Measurements from ENCODE around the gene EXOC4.

Gene EXOC4

DNA sequence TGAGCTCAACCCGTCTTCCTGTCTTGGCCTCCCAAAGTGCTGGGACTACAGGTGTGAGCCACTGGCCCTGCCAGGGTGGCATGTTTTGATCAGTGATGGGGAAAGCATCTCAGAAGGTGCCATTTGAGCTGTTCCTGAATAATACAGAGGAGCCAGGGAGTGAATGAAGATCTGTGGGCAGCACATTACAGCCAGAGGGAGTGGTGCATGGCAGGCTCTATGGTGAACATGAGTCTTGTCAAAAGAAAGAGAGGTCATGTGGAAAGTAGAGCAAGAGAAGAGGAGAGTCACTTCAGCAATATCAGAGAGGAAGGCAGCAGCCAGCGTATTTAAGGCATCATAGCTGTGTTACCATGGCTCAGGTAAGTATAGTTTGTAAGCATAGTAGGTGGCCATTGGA, 598.5 kb downstream of the EXOC4 start:
- no peaks in the 10 kb centered on the region for H3K9me3 ChIP-seq (ENCODE audit: insufficient read depth, low read length)
- H3K27me3 ChIP-seq (ENCODE audit: insufficient read depth, insufficient read length): no peaks in the 10 kb centered on the region
- H3K36me3 ChIP-seq (ENCODE audit: insufficient read depth, insufficient read length, low read length): no peaks in the 10 kb centered on the region
- peaks cover 2% of the 10 kb centered on the region for H3K4me1 ChIP-seq (ENCODE audit: insufficient read depth, insufficient read length)
- DNase-seq (ENCODE audit: low read depth, low spot score): no peak
- no peak for TF ChIP-seq YY1 (IDR thresholded peaks at IDR 0.05; ENCODE audit: insufficient read depth, insufficient read length)
- TF ChIP-seq SUZ12 (IDR thresholded peaks at IDR 0.05; ENCODE audit: extremely low read depth, insufficient read depth, insufficient read length): no peak
- no peak for TF ChIP-seq ZNF274 (IDR thresholded peaks at IDR 0.05; ENCODE audit: low read depth, low read length)
- H3K9ac ChIP-seq (ENCODE audit: insufficient read length, low read depth): no peak overlapping the region
- no peak overlapping the region for H3K4me3 ChIP-seq (ENCODE audit: insufficient read length, low read depth)

DNA sequence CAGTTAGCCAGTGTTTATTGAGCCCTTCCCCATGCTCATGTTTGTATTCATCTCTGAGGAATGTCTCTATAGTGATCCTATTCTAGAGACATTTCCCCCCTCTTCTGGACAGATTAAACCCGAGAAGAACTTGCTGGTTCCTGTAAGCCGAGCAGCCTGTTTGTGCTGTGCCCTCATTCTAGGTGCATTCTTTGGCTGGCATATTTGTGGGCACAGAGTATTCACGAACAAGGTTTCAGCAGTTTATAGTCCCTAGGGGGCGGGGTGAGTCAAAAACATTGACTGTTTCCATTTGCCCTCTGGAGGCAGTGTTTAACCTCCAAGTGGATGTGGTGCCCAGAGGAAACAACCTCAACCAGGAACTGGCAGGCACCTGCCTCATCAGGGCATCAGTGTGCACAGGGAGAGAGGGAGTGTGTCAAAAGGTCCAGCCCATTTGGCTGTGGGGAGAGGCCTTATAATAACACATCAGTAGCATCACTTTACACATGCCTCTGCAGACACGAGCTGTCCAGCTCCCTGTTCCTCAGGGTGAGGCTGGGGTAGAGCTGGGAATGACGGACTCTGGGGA, 600.9 kb downstream of the EXOC4 start:
- H3K36me3 ChIP-seq (ENCODE audit: insufficient read depth, insufficient read length, low read length): no peaks in the 10 kb centered on the region
- TF ChIP-seq ZNF274 (IDR thresholded peaks at IDR 0.05; ENCODE audit: low read depth, low read length) (no peak), SUZ12 (IDR thresholded peaks at IDR 0.05; ENCODE audit: extremely low read depth, insufficient read depth, insufficient read length) (no peak), YY1 (IDR thresholded peaks at IDR 0.05; ENCODE audit: insufficient read depth, insufficient read length) (no peak)
- H3K4me3 ChIP-seq (ENCODE audit: insufficient read length, low read depth): no peak overlapping the region
- no peaks in the 10 kb centered on the region for H3K27me3 ChIP-seq (ENCODE audit: insufficient read depth, insufficient read length)
- H3K9ac ChIP-seq (ENCODE audit: insufficient read length, low read depth): no peak overlapping the region
- peaks cover 2% of the 10 kb centered on the region for H3K4me1 ChIP-seq (ENCODE audit: insufficient read depth, insufficient read length)
- peak; percentile 33 for DNase-seq (ENCODE audit: low read depth, low spot score)
- H3K9me3 ChIP-seq (ENCODE audit: insufficient read depth, low read length): no peaks in the 10 kb centered on the region

- DNase-seq (ENCODE audit: low read depth, low spot score): no peak
- no peaks in the 10 kb centered on the region for H3K27me3 ChIP-seq (ENCODE audit: insufficient read depth, insufficient read length)
- H3K36me3 ChIP-seq (ENCODE audit: insufficient read depth, insufficient read length, low read length): no peaks in the 10 kb centered on the region
- no peak overlapping the region for H3K9ac ChIP-seq (ENCODE audit: insufficient read length, low read depth)
- no peak overlapping the region for H3K4me3 ChIP-seq (ENCODE audit: insufficient read length, low read depth)
- H3K4me1 ChIP-seq (ENCODE audit: insufficient read depth, insufficient read length): peaks cover 2% of the 10 kb centered on the region
- TF ChIP-seq ZNF274 (IDR thresholded peaks at IDR 0.05; ENCODE audit: low read depth, low read length) (no peak), YY1 (IDR thresholded peaks at IDR 0.05; ENCODE audit: insufficient read depth, insufficient read length) (no peak), SUZ12 (IDR thresholded peaks at IDR 0.05; ENCODE audit: extremely low read depth, insufficient read depth, insufficient read length) (no peak)
- H3K9me3 ChIP-seq (ENCODE audit: insufficient read depth, low read length): no peaks in the 10 kb centered on the region
Measured at GRCh38 chr7:133854739-133855138, 601.9 kb downstream of the EXOC4 start.

DNA sequence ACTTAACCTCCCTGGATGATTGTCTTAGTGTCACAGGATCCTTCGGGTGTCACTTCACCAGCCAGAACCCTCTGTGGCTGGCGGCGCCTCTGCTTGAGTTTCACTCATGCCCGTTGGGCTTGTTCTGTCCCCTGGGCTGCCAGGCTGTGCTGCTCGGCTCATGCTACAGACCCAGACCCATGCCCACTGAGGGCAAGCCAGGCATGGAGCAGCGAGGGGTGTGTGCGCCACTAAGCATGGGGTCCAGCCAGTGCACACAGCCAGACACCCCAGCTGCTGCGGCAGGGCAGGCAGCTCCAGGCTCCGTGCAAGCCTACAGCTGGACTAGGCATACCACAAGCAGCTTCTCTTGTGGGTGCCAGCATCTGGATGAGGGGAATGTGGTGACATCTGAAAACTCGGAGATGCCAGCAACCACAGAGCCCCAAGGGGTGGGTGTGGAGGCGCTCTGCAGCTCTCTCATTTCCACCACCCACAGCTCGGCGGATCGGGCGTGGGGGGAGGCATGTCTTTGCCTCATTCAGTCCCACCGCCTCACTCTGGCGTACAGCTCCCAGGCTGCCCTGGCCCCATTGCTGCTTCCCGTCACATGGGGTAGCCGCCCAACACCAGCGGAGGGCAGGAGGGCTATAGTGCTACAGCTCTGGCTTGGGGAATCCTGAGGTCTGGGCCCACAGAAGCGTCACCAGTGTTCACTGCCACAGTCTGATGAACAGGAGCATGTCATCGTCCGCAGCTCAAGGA, 604.7 kb downstream of the EXOC4 start:
- H3K36me3 ChIP-seq (ENCODE audit: insufficient read depth, insufficient read length, low read length): no peaks in the 10 kb centered on the region
- H3K4me1 ChIP-seq (ENCODE audit: insufficient read depth, insufficient read length): peaks cover 2% of the 10 kb centered on the region
- TF ChIP-seq ZNF274 (IDR thresholded peaks at IDR 0.05; ENCODE audit: low read depth, low read length) (no peak), YY1 (IDR thresholded peaks at IDR 0.05; ENCODE audit: insufficient read depth, insufficient read length) (no peak), SUZ12 (IDR thresholded peaks at IDR 0.05; ENCODE audit: extremely low read depth, insufficient read depth, insufficient read length) (no peak)
- no peak overlapping the region for H3K9ac ChIP-seq (ENCODE audit: insufficient read length, low read depth)
- H3K27me3 ChIP-seq (ENCODE audit: insufficient read depth, insufficient read length): no peaks in the 10 kb centered on the region
- H3K9me3 ChIP-seq (ENCODE audit: insufficient read depth, low read length): no peaks in the 10 kb centered on the region
- H3K4me3 ChIP-seq (ENCODE audit: insufficient read length, low read depth): no peak overlapping the region
- no peak for DNase-seq (ENCODE audit: low read depth, low spot score)

DNA sequence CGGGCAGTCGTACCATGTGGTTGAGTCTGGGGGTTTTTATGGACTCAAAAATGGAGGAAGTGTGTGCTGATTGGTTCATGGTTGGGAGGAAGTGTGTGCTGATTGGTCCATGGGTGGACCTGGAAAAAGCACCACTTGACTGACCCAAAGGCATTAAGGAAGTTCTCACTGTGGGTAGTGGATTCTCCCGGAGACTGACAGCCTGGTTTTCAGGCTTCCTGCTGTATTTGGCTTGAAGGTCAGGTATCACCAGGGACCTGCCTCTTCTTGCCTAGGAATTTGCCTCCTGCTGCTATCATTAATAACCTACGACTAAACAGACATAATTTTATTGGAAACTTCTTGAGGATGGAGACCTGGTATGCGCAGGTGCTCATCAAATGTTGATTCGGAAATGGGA, 605.4 kb downstream of the EXOC4 start:
- Histone ChIP-seq H3K9me3 (ENCODE audit: insufficient read depth, low read length) (no peaks in the 10 kb centered on the region), H3K4me3 (ENCODE audit: insufficient read length, low read depth) (no peak overlapping the region), H3K36me3 (ENCODE audit: insufficient read depth, insufficient read length, low read length) (no peaks in the 10 kb centered on the region), H3K4me1 (ENCODE audit: insufficient read depth, insufficient read length) (peaks cover 2% of the 10 kb centered on the region), H3K9ac (ENCODE audit: insufficient read length, low read depth) (no peak overlapping the region), H3K27me3 (ENCODE audit: insufficient read depth, insufficient read length) (no peaks in the 10 kb centered on the region)
- no peak for DNase-seq (ENCODE audit: low read depth, low spot score)
- no peak for TF ChIP-seq SUZ12 (IDR thresholded peaks at IDR 0.05; ENCODE audit: extremely low read depth, insufficient read depth, insufficient read length)
- TF ChIP-seq ZNF274 (IDR thresholded peaks at IDR 0.05; ENCODE audit: low read depth, low read length): no peak
- no peak for TF ChIP-seq YY1 (IDR thresholded peaks at IDR 0.05; ENCODE audit: insufficient read depth, insufficient read length)

DNA sequence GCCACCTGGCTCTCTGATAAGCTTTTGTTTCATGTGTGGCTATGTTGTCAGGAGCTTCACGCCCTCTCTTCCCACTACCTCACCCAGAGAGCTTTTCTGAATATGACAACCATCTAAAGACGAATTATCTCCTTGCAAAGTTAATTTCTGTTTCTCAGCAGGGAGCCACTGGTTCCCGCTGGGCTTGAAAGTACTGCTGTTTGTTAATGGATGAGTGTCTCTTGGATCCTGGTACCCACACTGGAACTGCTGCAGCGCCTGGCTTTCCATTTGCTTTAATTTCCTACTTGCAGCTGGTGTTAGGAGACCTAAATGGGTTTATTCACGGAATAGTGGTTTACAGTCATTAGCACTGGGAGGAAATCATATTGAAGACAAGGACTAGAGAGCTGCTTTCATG, 606.4 kb downstream of the EXOC4 start:
- H3K9ac ChIP-seq (ENCODE audit: insufficient read length, low read depth): no peak overlapping the region
- no peaks in the 10 kb centered on the region for H3K36me3 ChIP-seq (ENCODE audit: insufficient read depth, insufficient read length, low read length)
- no peaks in the 10 kb centered on the region for H3K4me1 ChIP-seq (ENCODE audit: insufficient read depth, insufficient read length)
- no peaks in the 10 kb centered on the region for H3K27me3 ChIP-seq (ENCODE audit: insufficient read depth, insufficient read length)
- TF ChIP-seq YY1 (IDR thresholded peaks at IDR 0.05; ENCODE audit: insufficient read depth, insufficient read length): no peak
- no peaks in the 10 kb centered on the region for H3K9me3 ChIP-seq (ENCODE audit: insufficient read depth, low read length)
- DNase-seq (ENCODE audit: low read depth, low spot score): peak; percentile 13
- H3K4me3 ChIP-seq (ENCODE audit: insufficient read length, low read depth): no peak overlapping the region

- H3K27me3 ChIP-seq (ENCODE audit: insufficient read depth, insufficient read length): no peaks in the 10 kb centered on the region
- no peak for DNase-seq (ENCODE audit: low read depth, low spot score)
- H3K4me1 ChIP-seq (ENCODE audit: insufficient read depth, insufficient read length): no peaks in the 10 kb centered on the region
- H3K36me3 ChIP-seq (ENCODE audit: insufficient read depth, insufficient read length, low read length): no peaks in the 10 kb centered on the region
- no peak for TF ChIP-seq SUZ12 (IDR thresholded peaks at IDR 0.05; ENCODE audit: extremely low read depth, insufficient read depth, insufficient read length)
- TF ChIP-seq YY1 (IDR thresholded peaks at IDR 0.05; ENCODE audit: insufficient read depth, insufficient read length): no peak
- no peak for TF ChIP-seq ZNF274 (IDR thresholded peaks at IDR 0.05; ENCODE audit: low read depth, low read length)
- no peaks in the 10 kb centered on the region for H3K9me3 ChIP-seq (ENCODE audit: insufficient read depth, low read length)
- H3K4me3 ChIP-seq (ENCODE audit: insufficient read length, low read depth): no peak overlapping the region
- no peak overlapping the region for H3K9ac ChIP-seq (ENCODE audit: insufficient read length, low read depth)
Measured at GRCh38 chr7:133859871-133860450, 607.1 kb downstream of the EXOC4 start.

Data from NT2/D1 (cell line).